Effector CD8-positive, alpha-beta T cell (primary cell): ENCODE measurements around the gene PRMT6.
"Not testable (repeated sequence)": the region's sequence is repeated elsewhere in the genome, so short reads cannot be mapped to it uniquely, and the experiment has no call there.

Experiments
- DNase-seq: peaks from one replicate; lab custom pipeline; 2025; lab: John Stamatoyannopoulos, UW
- total RNA-seq, 4 experiments: gene quantifications; one replicate each; lab custom pipeline; 2026; lab: John Stamatoyannopoulos, UW

PRMT6 gene
- 16.3 to 25.5 (median 22.9) reads per million in 4 experiments for total RNA-seq

DNA sequence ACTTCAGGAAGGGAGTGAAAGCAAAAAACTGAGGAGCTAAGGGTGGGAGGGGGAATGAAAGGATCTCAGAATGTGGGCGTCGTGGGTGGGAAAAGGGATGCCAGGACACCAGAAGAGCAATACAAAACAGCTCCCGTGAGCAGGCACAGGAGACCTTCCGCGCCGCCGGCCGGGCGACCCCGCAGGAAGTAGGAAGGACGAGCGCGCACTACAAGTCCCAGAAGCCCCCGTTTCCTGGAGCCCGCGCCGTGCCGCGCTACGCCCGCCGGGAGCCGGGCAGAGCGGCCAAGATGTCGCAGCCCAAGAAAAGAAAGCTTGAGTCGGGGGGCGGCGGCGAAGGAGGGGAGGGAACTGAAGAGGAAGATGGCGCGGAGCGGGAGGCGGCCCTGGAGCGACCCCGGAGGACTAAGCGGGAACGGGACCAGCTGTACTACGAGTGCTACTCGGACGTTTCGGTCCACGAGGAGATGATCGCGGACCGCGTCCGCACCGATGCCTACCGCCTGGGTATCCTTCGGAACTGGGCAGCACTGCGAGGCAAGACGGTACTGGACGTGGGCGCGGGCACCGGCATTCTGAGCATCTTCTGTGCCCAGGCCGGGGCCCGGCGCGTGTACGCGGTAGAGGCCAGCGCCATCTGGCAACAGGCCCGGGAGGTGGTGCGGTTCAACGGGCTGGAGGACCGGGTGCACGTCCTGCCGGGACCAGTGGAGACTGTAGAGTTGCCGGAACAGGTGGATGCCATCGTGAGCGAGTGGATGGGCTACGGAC lies at the start of gene PRMT6:
TSS of gene PRMT6 (plus strand) at position 249 of the 771 bp plus-strand sequence. CDS start at position 291, 42 bp downstream.
- peak; percentile 68 for DNase-seq

DNA sequence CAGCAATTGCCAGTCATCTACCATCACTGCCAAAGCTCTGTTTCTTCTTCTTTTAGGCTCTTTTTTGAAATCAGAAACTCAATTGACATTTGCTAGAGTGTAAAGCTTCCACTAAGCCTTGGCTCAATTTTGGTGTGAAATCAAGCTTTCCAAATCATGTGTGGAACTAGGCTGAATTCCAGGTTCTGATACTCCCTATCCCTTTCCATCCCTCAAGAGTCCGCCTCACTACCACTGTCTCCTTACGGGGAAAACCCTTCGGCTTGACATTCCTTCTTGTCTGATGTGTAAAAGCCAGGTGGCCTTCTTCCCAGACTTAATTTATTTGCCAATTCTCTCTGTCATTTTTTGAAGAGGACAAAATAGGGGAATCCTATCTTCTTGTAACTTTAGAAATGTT lies 47.2 kb upstream of the PRMT6 start:
- no peak for DNase-seq

DNA sequence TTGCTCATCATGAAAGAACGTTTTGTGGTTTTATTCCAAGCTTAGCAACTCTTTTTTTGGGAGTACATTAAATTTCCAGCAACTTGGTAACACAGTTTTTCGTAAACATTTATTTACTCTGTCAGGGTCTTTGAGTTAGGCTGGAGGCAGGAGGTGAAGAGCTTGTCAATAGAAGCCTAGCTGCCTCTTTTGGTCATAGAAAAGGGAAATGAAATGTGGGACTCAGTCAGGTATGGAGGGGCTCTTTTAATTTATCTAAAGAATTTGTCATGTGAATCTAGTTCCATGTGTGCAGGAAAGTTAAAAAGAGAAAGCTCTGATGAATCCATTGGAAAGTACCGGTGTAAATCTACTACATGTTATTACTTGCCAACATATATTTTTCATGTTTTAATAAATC lies 45.9 kb upstream of the PRMT6 start:
- DNase-seq, result no peak

DNA sequence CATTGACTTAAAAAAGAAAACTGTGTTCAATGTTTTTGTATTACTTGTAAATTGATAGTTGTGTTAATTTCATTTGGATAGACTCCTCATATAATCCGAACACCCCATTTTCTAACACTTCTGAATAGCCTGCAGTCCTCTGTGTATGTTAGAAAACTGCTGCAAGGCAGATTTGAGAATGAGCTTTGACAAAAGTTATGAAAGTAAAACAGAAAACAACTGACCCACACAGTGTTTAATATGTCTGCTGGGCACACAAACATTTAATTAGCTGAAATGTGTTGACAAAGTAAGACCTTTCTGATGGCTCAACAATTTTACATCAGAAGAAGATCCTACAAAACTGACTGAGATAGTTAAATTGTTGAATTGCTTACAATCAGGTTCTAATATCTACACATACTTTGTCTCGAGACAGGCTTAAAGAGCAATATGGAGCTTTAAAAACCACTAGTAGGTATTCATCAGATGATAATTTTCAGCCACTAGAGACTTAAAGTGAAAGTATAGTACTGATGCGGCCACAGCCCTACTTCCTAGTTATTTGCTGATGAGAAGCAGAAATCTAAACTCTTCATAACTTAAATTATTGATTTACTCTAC lies 40.0 kb upstream of the PRMT6 start:
- no peak for DNase-seq

DNA sequence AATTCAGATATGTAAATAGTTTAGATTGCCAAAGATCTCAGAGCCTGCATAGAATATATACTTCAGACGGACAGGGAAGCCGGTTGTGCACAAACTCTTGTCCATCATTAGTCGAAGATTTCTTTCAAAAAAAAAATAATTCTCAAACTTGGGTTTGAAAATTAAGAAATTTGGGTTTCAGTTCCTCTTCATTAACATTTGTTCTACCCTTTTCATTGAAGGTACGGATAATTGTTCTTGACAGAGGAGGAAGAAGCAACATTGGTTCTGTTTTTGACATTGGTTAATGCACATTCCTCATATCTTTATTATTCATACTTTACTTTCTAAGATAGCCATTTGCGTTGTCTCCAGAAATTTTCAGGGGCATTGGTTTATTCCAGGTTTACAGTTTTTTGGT lies 38.0 kb upstream of the PRMT6 start:
- no peak for DNase-seq

DNA sequence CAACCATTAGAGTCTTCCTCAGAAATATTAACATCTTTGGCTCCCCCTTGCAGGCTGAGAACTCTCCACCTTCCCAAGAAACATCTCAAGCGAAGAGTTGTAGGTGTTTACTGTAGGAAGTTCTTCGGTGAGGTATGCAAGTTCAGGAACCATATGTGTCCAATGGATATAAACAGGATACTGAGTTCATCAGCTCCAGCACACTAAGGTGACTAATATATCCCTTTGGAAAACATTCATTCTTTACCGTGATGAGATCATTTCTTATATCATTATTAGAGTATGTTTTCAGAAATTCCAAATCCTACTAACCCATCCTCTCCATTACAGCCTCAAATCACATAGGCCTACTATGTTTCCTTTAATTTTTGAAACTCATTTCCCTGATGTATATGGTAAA lies 37.3 kb upstream of the PRMT6 start:
- no peak for DNase-seq

DNA sequence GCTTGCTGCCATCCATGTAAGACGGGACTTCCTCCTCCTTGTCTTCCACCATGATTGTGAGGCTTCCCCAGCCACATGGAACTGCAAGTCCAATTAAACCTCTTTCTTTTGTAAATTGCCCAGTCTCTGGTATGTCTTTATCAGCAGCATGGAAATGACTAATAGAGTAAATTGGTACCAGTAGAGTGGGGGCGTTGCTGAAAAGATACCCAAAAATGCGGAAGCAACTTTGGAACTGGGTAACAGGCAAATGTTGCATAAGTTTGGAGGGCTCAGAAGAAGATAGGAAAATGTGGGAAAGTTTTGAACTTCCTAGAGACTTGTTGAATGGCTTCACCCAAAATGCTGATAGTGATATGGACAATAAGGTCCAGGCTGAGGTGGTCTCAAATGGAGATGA lies 17.6 kb upstream of the PRMT6 start:
- not testable (repeated sequence) for DNase-seq

DNA sequence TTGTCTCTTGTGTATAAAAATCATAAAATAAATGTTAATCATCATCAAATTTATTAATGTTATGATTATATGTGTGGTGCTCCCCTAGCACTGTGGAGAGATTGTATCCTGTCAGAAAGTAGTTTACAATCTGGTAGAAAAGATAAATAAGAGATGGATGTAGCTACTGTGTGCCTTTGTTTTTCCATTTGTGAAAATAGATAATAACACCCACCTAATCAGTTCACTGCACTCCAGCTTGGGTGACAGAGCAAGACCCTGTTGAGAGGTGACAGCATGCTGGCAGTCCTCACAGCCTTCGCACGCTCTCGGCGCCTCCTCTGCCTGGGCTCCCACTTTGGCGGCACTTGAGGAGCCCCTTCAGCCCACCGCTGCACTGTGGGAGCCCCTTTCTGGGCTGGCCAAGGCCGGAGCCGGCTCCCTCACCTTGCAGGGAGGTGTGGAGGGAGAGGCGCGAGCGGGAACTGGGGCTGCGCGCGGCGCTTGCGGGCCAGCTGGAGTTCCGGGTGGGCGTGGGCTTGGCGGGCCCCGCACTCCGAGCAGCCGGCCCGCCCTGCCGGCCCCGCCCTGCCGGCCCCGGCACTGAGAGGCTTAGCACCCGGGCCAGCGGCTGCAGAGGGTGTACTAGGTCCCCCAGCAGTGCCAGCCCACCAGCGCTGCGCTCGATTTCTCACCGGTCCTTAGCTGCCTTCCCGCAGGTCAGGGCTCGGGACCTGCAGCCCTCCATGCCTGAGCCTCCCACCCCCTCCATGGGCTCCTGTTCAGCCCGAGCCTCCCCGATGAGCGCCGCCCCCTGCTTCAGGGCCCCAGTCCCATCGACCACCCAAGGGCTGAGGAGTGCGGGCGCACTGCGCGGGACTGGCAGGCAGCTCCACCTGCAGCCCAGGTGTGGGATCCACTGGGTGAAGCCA lies 11.9 kb upstream of the PRMT6 start:
- DNase-seq, result not testable (repeated sequence)

DNA sequence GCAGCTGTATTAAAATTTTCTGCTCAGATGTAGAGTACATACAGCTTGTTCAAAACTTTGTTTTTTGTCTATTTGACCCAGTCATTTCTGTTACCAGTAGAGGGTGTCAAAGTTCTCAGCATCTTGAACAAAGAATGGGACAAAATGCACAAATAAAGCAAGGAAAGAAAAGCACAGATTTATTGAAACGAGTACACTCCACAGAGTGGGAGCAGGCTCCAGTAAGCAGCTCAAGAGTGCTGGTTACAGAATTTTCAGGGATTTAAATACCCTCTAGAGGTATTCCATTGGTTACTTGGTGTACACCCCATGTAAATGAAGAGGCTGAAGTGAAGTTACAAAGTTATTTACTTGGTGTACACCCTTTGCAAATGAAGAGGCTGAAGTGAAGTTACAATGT lies 8.9 kb upstream of the PRMT6 start:
- DNase-seq, result no peak

DNA sequence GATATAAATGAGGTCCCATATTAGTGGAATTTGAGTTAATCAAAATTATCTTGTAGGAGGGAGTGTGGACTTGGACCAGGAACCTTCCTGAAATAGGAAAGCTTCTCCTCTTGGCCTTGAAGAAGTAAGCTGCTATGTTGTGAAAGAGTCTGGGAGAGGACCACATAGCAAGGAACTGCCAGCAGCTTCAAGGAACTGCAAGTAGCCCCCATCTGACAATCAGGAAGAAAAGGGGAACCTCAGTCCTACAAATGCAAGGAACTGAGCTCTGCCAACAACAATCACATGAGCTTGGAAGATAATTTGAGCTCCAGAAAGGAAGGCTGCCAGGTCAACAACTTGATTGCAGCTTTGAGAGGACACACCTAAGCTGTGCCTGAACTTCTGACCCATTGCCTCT lies 8.2 kb upstream of the PRMT6 start:
- DNase-seq, result no peak

DNA sequence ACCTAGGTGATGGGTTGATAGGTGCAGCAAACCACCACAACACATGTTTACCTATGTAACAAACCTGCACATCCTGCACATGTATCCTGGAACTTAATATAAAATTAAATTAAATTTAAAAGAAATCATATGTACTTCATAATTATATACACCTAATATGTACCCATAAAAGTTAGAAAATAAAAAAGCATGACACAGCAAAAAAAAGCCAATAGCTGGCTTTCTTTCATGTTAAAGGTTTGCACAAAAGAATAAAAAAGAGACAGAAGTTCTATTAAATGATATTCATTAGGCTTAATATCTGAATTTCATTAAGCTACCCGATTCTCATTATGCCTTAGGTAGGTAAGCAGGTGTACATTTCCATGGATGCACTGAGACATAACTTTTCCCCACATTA lies 5.2 kb upstream of the PRMT6 start:
- no peak for DNase-seq

DNA sequence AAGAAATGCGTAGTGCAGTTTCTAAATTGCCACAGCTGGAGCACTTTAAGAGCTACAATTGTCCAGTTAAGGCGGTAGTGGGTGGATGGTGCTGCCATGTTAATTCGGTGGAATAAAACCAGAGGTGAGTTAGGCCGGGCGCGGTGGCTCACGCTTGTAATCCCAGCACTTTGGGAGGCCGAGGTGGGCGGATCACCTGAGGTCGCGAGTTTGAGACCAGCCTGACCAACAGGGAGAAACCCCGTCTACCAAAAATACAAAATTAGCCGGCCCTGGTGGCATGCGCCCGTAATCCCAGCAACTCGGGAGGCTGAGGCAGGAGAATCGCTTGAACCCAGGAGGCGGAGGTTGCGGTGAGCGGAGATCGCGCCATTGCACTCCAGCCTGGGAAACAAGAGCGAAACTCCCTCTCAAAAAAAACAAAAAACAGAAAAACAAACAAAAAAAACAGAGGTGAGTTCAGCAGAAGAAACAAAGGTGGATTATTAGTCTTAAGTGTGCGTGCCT lies 502 bp upstream of the PRMT6 start:
- not testable (repeated sequence) for DNase-seq

DNA sequence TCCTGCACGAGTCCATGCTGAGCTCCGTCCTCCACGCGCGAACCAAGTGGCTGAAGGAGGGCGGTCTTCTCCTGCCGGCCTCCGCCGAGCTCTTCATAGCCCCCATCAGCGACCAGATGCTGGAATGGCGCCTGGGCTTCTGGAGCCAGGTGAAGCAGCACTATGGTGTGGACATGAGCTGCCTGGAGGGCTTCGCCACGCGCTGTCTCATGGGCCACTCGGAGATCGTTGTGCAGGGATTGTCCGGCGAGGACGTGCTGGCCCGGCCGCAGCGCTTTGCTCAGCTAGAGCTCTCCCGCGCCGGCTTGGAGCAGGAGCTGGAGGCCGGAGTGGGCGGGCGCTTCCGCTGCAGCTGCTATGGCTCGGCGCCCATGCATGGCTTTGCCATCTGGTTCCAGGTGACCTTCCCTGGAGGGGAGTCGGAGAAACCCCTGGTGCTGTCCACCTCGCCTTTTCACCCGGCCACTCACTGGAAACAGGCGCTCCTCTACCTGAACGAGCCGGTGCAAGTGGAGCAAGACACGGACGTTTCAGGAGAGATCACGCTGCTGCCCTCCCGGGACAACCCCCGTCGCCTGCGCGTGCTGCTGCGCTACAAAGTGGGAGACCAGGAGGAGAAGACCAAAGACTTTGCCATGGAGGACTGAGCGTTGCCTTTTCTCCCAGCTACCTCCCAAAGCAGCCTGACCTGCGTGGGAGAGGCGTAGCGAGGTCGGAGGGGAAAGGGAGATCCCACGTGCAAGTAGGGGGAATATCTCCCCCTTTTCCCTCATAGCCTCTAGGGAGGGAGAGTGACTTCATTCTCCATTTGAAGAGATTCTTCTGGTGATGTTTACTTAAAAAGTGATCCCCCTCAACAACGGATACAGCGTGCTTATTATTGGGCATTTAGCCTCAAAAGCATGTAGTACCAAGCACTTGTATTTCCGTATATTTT lies 991 bp downstream of the PRMT6 start:
- DNase-seq, result peak; percentile 2

DNA sequence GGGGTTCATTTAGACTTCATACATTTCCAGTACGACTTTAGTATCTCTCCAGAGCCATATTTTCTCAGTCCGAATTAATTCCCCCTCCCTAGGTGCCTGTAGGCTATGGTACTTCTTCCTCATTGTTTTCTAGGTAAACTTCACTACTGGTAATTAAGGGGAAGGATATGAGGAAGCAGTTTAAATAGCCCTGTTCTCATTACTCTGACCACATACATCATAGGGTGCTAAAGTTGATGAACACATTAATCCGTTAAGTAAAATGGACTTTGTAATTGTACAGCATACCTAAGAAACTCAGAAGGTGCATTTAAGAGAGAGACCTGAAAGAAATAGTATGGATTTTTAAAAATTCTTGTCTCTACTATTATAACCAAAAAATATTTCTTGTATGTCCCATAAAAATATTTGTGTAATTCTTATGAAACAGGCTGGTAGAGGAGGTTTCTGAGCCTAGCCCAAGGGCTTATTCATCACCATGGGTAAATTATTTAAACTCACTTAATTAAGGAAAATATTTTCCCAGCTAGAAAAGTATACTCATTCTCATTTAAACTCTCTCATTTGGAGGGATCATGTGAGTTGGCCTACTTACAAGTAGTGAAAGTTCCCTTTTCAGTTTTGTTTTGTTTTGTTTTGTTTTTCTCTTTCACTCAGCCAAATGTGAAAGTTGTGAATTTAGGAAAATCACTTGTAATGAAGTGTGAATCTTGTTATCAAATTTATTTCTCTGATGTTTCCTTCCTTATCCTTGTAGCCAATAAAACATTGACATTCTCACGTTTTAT lies 2.0 kb downstream of the PRMT6 start:
- DNase-seq, result no peak

DNA sequence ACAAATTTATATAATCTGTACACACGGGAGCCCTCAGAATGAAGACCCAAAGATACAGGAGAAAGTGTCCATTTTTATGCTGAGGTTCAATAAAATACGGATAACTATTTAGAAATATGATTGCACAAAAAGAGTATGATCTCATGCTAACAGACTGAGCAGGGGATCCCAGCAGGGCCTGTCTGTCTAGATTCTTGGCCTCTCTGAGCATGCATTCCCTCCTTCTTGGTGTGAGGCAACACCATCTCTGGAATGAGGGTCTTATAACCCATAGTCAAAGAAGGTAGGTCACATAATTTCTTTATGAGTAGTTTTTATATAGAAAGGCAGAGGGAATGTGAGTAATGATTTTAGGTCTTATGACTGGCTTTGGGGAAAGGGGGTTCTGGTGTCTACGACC lies 5.4 kb downstream of the PRMT6 start:
- no peak for DNase-seq

DNA sequence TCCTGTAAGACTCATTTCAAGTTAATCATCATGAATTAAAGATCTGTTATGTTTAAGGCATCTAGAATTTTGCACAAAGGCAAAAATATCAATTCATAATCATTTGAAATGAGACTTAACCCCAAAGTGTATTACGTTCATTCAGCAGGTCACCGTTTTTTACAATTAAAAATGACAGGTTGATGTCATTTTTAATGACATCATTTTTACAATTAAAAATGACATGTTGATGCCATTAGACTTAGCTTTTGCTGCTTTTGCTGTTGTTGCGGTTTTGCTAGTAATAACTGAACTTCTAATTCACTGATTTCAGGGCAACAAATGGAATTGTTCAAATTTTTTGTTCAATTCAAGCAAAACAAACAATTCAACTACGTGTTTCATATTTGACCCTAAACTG lies 17.0 kb downstream of the PRMT6 start:
- no peak for DNase-seq

DNA sequence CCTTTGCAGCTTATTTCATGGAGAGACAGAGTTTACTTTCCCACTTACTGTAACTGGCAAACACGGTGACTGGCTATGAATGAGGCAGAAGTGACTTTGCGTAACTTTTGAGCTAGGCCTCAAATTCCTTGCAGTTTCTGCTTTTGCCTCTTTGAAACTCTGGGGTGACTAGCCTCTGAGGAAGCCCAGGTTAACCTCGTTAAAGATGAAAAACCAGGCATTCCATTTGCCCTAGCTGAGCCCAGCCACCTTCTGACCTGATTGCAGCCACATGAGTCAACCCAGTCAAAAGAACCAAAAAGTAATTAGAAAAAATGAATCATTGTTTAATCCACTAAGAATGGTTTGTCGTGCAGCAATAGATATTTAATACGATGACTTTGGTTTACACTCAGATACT lies 20.4 kb downstream of the PRMT6 start:
- no peak for DNase-seq

DNA sequence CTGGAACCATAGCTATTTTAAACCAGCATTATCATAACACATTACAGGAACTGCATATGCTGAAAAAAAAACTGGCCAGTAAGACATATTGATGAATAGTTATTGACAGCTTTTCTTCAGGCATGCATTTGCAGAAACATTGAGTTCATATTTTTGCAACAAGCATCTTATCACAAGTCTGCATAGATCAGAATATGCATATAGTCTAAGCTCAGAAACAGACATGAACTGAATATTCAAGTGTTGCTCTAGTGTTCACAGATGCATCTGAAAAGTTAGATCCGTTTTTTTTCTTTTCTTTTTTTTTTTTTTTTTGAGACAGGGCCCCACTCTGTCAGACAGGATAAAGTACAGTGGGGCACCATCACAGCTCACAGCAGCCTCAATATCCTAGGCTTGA lies 22.8 kb downstream of the PRMT6 start:
- DNase-seq, result no peak

DNA sequence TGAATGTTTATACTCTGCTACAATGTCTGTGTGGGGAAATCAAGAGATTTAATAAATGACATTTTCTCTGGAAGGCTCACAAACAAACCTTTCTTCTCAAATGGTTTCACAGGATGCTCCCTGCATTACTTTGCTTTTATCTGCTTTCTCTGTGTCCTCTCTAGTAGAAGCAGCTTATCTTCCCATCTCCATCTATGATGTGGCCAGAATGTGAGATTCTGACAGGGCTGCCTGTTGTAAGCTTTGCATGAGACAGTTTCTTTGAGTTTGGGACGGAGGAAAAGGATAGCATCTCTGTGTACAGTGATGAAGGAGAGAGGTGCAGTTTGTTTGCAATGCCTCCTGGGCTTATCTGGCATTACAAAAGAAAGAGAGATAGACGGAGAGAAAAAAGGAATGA lies 24.6 kb downstream of the PRMT6 start:
- DNase-seq, result no peak

DNA sequence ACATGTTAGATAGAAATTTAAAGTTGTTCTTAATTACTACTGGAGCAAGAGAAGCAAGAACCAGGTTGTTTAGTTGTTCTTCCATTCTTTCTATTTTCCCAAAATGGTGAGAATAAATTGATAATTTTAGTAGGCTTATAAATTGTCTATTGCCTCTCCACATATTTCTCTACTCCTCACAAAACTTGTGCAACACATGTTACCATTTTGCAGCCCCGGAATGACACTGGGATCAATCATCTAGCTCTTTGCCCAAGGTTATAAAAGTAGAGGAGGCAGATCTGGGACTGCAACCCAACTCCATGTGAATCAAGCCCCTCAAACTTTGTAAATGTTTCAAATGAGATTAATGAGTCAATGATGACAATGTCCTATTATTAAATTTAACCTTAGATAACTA lies 34.9 kb downstream of the PRMT6 start:
- no peak for DNase-seq
